Inflammatory macrophage treated with lipopolysaccharide for 1 hour (primary cell): ENCODE measurements around the gene CTSW.
"Not testable (repeated sequence)": the region's sequence is repeated elsewhere in the genome, so short reads cannot be mapped to it uniquely, and the experiment has no call there.

Experiments used
- DNase-seq, 2 donors: peaks; one replicate each; pipeline ENCODE4 v3.0.0-alpha.2; 2020 to 2022

The CTSW gene, protein sequence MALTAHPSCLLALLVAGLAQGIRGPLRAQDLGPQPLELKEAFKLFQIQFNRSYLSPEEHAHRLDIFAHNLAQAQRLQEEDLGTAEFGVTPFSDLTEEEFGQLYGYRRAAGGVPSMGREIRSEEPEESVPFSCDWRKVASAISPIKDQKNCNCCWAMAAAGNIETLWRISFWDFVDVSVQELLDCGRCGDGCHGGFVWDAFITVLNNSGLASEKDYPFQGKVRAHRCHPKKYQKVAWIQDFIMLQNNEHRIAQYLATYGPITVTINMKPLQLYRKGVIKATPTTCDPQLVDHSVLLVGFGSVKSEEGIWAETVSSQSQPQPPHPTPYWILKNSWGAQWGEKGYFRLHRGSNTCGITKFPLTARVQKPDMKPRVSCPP

DNA sequence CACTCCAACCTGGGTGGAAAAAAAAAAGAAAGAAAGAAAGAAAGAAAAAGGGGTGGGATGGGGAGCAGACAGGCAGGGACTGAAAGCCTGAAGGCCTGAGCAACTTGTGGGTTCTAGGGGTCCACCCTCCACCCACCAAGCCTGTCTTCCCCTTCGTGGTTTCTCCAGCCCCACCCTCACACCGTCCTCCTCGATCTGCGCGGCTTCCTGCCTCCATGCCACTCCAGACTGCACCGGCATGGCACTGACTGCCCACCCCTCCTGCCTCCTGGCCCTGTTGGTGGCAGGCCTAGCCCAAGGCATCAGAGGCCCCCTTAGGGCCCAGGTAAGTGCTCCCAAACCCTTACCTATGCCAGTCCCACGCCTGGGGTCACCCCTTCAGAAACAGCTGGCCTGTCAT, at the start of gene CTSW:
CTSW (plus strand) TSS at position 221 of the 400 bp plus-strand sequence; CDS start at position 239, 18 bp downstream.
- DNase-seq: peak in 1 of 2 donors; percentile 32

DNA sequence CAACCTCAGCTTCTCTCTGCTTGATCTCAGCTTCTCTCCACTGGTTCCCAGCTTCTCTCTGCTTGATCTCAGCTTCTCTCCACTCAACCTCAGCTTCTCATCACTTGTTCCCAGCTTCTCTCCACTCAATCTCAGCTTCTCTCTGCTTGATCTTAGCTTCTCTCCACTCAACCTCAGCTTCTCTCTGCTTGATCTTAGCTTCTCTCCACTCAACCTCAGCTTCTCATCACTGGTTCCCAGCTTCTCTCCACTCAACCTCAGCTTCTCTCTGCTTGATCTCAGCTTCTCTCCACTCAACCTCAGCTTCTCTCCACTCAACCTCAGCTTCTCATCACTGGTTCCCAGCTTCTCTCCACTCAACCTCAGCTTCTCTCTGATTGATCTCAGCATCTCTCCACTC, 47.4 kb upstream of the CTSW start:
- DNase-seq: not testable (repeated sequence)

DNA sequence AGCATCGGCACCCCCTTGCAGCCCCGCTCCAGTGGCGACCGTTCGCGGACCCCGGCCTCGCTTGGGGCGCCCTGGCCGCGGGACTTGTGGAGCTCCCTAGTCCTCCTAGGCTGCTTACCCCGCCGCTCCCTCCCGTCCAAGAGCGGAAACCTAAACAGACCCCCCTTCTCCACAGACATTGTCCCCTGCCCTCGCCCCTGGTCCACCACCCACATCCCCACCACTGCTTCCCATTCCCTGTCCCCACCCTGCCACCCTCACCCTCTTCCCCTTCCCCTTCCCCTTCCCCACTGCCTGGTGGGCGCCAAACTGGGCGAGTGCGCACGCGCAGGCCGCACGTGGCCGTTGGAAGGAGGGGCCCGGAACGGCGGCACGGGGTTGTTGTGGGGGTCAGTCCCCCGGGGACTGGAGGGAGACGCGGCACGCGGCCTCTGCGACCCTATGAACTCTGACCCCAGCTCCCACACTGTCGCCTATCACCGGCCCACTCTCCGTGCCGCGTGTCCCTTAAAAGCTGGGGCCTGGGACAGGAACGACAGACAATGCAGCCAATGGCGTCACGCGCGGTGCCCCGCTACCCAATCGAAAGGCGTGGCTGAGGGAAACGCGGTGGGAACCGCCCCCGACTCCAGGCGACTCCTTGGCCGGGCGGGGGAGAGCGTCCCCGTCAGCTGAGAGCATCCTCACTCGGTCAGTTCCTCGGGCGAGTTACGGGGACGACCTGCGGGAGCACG, 46.2 kb upstream of the CTSW start, which contains the start of gene SNX32:
SNX32 (plus strand) TSS at position 667 of the 734 bp plus-strand sequence. CDS start 103 bp downstream, outside the sequence.
- peak; percentile 85 to 98 for DNase-seq

DNA sequence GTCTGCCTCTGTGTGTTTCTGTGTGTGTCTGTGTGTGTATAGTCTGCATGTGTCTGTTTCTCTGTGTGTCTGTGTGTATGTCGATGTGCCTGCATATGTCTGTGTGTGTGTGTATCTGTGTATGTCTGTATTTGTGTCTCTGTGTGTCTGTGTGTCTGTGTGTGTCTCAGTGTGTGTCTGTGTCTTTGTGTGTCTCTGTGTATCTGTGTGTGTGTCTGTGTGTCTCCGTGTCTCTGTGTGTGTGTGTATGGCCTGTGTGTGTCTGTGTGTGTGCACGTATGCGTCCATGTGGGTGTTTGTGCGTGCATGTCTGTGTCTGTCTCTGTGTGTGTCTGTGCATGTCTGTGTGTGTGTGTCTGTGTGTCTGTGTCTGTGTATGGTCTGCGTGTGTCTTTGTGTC, 45.4 kb upstream of the CTSW start:
- DNase-seq: no peak

DNA sequence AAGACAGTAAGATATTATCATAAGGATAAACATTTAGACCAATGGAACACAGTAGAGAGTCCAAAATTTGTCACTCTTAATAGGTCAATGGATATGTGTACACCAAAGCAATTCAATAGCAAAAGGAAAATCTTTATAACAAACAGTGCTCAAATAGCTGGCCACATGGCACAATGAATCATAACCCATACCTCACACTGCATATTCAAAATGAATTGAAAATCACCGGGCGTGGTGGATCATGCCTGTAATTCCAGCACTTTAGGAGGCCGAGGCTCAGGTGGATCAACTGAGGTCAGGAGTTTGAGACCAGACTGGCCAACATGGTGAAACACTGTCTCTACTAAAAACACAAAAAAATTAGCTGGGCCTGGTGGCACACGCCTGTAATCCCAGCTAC, 37.5 kb upstream of the CTSW start:
- DNase-seq: no peak

DNA sequence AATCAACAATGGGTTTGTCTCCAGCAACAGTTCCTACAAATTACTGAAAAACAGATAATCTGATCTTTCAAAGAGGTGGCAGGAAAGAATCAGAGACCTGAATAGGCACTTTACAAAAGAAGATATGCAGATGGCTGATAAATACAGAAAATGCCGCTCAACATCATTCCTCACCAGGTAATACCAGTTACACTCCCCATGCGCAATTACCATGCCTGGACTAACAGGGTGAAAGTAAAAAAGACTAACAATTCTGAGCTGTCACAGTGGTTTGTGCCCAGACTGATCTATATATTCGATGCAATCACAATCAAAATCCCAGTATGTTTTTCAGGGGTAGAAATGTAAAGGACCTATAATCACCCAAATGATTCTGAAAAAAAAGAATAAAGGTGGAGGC, 35.8 kb upstream of the CTSW start:
- no peak for DNase-seq

DNA sequence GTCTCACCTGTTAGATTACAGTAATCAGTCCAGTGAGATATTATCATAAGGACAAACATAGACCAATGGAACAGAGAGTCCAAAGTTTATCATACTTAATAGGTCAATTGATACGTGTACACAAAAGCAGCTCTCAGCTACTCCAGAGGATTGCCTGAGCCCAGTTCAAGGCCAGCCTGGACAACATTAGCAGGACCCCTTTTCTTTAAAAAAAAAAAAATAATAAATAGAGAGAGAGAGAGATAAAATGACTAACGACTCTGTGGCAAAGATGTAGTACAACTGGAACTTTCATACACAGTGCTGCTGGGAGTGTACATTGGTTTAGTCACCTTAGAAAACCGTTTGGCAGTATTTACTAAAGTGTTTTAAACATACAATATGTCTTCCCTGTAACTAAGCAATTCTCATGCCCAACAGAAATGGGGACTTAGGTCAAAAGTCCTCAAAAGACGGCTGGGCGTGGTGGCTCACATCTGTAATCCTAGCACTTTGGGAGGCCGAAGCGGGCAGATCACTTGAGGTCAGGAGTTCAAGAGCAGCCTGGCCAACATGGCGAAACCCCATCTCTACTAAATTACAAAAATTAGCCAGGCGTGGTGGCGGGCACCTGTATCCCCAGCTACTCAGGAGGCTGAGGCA, 35.3 kb upstream of the CTSW start:
- DNase-seq: no peak

DNA sequence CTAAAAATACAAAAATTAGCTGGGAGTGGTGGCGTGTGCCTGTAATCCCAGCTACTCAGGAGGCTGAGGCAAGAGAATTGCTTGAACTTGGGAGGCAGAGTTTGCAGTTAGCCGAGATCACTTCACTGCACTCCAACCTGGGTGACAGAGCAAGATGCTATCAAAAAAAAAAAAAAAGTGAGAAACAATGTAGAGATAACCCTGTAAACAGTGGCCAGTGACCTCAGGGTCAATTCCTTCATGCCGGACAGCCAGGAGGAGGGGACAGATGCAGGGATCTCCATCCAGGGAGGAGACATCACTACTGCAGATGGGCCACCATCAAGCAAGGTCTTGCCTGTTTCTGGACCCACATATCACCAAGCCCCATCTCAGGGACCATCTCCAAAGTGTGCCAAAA, 31.9 kb upstream of the CTSW start:
- DNase-seq: no peak

DNA sequence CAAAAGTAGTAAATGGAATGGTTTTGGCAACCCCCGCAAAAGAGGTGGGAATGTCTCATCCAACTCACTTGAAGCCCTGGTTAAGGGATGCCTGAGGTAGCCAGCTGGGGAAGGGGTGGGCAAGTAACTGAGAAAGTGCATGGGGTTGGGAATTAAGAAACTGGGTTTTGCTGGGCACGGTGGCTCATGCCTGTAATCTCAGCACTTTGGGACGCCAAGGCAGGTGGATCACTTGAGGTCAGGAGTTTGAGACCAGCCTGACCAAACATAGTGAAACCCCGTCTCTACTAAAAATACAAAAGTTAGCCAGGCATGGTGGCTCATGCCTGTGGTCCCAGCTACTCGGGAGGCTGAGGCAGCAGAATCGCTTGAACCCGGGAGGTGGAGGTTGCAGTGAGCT, 30.9 kb upstream of the CTSW start:
- DNase-seq: not testable (repeated sequence)

DNA sequence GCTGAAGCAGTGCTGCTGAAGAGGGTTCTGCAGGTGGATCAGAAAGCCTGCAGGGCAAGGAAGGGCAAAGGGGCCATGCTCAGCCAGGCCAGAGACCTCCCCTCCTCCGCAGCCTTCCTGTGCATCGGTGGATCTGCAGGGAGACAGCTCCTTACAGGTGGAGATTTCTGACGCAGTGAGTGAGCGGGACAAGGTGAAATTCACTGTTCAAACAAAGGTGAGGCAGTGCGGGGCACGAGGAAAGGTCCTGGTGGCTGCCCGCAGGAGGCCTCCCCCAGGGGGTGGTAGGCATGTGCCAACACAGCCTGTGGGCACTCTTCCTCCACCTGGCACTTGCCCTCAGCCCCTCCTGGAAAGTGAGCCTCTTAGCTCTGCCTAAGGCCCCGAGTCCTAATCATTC, 30.3 kb upstream of the CTSW start:
- DNase-seq: no peak

DNA sequence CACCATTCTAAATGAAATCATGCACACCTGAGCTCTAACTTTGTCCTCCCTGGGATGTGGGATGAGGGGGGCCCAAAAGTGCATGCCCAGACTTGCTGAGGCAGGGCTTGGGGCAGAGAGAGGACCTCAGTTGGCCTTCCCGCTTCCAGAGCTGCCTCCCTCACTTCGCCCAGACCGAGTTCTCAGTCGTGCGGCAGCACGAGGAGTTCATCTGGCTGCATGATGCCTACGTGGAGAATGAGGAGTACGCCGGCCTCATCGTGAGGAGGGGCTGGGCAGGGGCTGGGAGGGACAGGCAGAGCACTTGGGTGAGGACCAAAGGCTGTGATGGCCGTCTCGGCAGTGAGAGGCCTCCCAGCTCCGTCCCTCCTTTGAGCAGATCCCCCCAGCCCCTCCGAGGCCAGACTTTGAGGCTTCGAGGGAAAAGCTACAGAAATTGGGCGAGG, 29.8 kb upstream of the CTSW start:
- no peak for DNase-seq

DNA sequence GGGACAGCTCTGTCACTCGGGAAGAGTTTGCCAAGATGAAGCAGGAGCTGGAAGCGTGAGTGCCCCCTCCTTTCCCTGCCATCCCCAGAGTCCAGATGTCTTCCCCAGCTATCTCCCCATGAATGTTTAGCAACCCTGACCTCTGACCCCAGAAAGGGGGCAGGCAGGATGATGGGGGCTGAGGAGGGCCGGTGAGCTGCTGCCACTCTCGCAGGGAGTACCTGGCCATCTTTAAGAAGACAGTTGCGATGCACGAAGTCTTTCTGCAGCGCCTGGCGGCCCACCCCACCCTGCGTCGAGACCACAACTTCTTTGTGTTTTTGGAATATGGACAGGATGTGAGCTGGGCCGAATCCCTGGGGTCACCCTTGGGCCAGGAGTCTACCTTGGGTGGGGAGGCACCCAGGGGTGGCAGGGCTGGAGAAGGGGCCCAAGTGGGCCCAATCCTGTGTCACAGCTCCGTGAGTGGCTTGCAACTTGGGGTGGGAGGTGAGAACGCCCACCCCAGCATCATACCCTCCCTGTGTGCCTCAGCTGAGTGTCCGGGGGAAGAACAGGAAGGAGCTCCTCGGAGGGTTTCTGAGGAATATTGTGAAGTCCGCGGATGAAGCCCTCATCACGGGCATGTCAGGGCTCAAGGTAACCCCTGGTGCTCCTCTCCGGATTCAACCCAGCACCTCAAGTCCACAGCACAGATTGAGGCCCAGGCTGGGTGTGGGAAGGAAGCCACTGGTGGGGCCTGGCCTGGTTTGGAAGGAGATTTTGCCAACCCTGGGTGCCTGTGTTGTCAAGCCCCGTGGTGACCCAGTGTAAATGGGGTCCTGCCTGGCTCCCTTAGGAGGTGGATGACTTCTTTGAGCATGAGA, 29.2 kb upstream of the CTSW start:
- no peak for DNase-seq

DNA sequence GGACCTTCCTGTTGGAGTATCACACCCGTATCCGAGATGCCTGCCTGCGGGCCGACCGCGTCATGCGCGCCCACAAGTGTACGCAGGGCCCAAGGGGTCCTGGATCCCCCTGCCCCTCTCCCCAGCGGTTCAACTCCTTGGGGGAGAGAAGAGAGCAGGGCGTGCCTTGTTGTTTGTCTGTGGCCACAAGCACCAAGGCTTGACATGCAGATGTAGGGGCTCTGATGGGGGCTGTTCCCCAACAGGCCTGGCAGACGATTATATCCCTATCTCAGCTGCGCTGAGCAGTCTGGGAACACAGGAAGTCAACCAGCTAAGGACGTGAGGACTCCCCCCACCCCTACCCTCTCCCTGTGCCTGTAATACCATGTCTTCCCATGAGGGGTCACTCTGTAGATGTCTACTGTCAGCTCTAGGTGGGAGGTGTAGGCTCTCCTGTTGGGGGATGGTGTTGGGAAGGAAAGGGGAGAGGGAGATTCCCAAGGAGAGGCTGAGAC, 28.5 kb upstream of the CTSW start:
- peak; percentile 24 to 52 for DNase-seq

DNA sequence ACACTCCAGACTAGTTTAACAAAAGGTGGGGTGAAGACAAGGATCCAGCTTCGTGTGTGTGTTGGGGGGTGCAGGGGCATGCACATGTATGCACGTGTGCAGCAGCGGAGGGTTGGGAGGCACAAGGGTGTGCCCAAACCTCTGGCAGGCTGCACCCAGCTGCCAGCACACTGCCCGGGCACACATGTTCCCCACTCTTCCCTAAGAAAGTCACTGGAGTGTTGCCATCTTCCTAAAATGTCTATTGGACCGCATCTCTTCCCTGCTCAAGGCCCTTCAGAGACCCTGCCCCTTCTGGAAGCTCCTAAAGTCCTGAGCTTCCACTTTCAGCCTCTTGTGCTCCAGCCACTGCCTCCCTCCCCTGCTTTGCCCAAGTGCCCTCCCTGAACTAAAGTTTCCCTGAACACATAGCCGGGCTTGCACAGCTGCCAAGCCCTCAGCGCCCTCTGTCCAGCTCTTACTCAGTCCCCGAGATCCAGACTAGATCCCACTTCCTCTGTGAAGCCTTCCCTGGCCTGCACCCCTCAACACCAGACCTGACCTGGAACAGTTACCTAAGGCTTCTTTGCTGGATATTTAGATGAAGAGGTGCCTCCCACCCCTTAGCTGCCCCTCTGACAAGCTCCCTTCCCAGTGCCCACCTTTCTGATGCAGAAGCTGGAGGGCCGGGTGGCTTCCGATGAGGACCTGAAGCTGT, 27.7 kb upstream of the CTSW start:
- no peak for DNase-seq

DNA sequence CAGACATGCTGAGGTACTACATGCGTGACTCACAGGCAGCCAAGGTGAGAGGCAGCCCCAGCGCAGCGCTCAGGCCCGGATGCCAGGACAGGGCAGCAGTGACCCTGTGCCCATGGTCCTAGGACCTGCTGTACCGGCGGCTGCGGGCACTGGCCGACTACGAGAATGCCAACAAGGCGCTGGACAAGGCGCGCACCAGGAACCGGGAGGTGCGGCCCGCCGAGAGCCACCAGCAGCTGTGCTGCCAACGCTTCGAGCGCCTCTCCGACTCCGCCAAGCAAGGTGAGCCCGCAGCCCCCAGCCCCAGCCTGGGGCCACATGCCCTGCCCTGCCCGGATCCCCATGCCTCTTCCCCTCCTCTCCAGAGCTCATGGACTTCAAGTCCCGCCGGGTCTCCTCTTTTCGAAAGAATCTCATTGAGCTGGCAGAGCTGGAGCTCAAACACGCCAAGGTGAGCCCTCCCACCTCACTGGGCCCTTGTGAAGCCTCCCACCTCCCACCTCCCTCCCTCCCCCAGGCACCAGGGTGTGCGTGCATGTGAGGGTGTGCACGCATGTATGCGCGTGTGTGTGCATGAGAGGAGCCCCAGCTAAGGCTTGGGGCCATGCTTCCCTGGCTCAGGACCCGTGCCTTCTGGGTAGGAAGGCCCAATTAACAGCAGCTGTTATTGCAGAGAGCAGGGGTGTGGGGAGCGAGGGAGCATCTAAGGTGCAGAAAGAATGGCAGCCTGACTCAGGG, 27.0 kb upstream of the CTSW start:
- DNase-seq: no peak

DNA sequence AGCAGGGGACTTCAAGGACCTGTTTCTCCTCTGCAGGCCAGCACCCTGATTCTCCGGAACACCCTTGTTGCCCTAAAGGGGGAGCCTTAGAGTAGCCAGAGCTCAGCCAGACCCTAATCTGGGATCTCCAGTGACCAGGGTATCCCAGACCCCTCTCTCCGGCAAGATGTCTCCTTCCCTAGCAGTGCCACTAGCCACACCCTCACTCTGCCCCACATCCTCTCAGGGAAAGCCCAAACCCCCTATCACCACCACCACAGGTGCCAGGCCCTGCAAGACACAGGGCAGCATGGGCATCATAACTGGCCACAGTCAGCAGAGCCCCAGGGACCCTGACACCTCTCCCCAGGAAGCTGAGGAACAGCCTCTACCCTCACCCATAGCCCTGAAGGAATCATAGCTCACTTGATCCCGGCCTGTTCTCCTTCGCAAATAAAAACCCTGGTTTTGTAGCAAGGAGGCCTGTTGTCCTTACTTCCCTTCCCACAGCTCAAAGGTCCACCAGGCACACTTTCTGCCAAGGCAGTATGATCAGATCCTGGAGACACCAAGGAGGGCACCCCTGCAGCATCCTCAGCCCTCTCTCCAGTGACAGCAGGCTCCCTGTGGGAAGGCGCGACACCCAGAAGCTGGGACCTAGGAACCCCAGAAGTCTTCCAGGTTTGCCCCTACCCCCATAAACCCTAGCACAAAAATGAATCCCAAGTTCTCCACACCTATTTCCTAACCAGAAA, 26.2 kb upstream of the CTSW start:
- no peak for DNase-seq

DNA sequence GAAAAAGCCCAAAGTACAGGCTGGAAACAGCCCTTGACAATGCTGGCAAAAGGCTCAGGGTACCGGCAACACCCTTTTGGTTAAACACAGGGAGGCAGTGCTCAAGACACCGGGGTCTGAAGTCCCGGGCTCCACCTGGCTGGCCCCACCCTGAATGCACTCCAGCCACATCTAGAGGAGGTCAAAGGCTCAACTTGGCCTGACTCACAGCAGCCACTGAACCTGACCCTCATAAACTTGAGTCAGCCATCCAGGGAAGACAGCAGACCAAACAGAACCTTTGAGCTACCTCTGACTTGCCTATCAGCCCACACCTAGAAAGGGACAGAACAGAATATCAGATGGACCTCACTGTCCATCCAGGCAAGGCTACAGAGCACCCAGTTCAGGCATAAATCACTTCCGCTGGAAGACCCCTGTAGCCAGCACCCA, 25.5 kb upstream of the CTSW start:
- DNase-seq: no peak

DNA sequence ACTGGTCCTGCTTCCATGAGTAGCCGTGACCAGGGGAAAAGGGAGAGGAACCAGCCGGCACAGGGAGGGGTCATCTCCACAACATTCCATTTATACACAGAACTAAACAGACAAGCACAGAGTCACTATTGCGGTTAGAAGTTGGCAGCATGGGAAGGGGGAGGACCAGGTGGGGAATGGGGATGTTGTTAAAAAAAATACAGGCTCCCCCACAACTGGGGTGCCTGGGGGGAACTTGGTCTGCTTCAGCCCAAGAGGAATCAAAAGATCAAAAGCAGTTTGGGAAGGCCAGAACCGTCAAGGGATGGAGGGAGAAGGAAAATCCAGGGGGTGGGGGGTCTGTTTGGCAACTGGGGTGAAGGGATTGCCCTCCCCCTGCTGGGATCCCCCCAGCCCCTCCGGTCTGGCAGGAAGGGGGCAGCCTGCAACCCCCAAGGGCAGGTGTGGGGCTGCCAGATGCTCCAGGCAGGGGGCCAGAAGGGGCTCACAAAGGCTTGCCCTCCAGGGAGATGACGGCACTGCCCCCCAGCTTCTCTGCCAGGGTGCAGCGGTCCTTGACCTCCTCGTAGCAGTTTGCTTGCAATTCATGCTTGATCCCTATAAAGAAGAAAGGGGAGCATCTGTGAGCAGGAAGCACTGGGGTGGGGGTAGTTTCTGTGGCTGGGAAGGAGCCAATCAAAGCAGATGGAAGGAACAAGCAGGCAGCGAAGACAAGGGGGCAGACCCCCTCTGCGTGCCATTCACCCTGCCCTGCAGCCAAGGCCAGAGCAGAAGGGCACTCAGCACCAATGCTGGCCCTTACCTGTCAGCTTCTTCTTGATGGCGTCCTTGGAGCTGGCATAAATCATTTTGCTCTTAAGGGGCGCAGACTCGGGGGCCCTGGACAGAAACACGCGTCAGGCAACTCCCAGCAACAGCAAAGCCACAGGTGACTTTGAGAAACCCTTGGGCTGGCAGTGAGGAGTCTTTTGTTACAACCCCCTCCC, 24.5 kb upstream of the CTSW start:
- no peak for DNase-seq

DNA sequence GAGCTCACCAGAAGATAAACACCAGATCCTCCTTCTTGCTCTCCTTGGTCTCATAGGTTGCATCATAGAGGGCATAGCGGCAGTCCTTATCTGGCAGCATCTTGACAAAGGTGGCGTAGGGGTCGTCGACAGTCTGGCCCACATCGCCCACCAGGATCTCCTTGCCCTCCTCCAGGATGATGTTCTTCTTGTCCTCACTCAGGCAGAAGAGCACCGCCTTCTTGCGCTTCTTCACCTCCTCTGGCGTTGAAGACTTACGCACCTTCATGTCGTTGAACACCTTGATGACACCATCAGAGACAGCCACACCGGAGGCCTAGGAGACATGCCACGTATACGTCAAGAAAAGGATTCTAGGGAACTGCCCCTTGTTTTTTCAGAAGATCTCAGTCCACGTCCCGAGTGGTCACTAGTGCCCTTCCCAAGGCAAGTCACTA, 23.7 kb upstream of the CTSW start:
- peak in 1 of 2 donors; percentile 18 for DNase-seq
